HG03280 (cell line): ENCODE measurements around the gene TSSC4.

ENCODE experiments used
- ATAC-seq: cut with Tn5 transposase; IDR thresholded peaks from one replicate; pipeline ENCODE4 v1.9.1; 2021; ENCODE audit warnings: mild to moderate bottlenecking, moderate library complexity; ENCODE audit not compliant: unreplicated experiment

The TSSC4 gene

GRCh38 chr11:2431395-2431794, 30.8 kb downstream of the TSSC4 start:
- no peak for ATAC-seq

GRCh38 chr11:2432171-2432621, 31.6 kb downstream of the TSSC4 start:
- no peak for ATAC-seq

- ATAC-seq = no peak
Measured at GRCh38 chr11:2432628-2433071, 32.1 kb downstream of the TSSC4 start.

- ATAC-seq = no peak
Measured at GRCh38 chr11:2433106-2433925, 32.8 kb downstream of the TSSC4 start.

- no peak for ATAC-seq
Measured at GRCh38 chr11:2434008-2434407, 33.5 kb downstream of the TSSC4 start.

GRCh38 chr11:2434506-2435255, 34.1 kb downstream of the TSSC4 start:
- no peak for ATAC-seq

- no peak for ATAC-seq
Measured at GRCh38 chr11:2435288-2436012, 34.9 kb downstream of the TSSC4 start.

- ATAC-seq = no peak
Measured at GRCh38 chr11:2436013-2436520, 35.5 kb downstream of the TSSC4 start.

- no peak for ATAC-seq
Measured at GRCh38 chr11:2436521-2437031, 36.0 kb downstream of the TSSC4 start.

- no peak for ATAC-seq
Measured at GRCh38 chr11:2437516-2437915, 37.0 kb downstream of the TSSC4 start.

- ATAC-seq = no peak
Measured at GRCh38 chr11:2439820-2440219, 39.3 kb downstream of the TSSC4 start.

- no peak for ATAC-seq
Measured at GRCh38 chr11:2440646-2441045, 40.1 kb downstream of the TSSC4 start.

- ATAC-seq = no peak
Measured at GRCh38 chr11:2441171-2441570, 40.6 kb downstream of the TSSC4 start.

GRCh38 chr11:2442589-2442988, 42.0 kb downstream of the TSSC4 start:
- ATAC-seq = no peak

GRCh38 chr11:2443406-2443805, 42.9 kb downstream of the TSSC4 start:
- ATAC-seq = no peak

GRCh38 chr11:2443881-2444820, 43.6 kb downstream of the TSSC4 start, which contains the start of gene TRPM5:
TSS of gene TRPM5 (minus strand) at chr11:2444514. CDS start at chr11:2423036, 21,478 bp downstream.
- no peak for ATAC-seq

- ATAC-seq = no peak
Measured at GRCh38 chr11:2444821-2445745, 44.5 kb downstream of the TSSC4 start, which contains the start of gene KCNQ1. TSS of gene KCNQ1 (plus strand) at chr11:2445008. CDS start at chr11:2445099, 91 bp downstream.

- no peak for ATAC-seq
Measured at GRCh38 chr11:2445746-2446551, 45.4 kb downstream of the TSSC4 start.
